GM19023 (cell line): Measurements from ENCODE around the gene IKZF3.
"Not testable (repeated sequence)": the region's sequence is repeated elsewhere in the genome, so short reads cannot be mapped to it uniquely, and the experiment has no call there.

Experiments used
- ATAC-seq: cut with Tn5 transposase; IDR thresholded peaks from one replicate; pipeline ENCODE4 v1.9.1; 2021; ENCODE audit warnings: mild to moderate bottlenecking, moderate library complexity; ENCODE audit not compliant: unreplicated experiment

Gene IKZF3

DNA sequence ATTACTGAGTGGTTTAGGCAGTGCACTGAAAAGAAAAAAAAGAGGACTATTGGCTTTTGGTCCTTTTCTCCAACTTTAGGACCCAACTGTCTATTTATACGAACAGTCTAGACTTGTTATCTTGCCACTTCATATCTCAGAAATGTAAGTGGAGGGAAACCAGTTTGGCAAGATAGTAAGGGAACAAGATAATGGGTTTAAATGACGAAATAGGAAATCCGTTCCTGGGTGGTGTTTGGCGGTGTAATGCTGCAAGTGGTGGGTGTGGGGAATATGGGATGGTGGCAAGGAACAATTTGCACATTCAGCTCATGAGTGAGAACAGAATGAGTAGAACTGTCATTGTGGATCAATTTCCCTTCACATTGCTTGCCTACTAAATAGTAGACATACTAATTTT is 81.6 kb downstream of the IKZF3 start:
- no peak for ATAC-seq

DNA sequence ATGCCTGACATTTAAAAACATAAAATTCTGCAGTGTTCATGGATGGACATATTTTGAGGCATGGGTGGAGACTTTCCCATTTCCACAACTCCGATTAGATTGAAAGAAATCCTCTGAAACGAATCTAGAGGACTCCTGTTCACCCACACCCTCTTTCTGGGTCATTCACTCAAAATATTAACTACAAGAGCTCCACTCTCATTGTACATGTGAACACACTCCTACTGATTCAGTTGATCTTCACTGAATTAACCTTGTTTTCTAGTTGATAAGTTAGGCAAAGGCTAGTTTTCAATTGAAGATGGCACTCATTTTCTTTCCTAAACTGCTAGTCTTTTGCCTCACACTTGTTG is 82.3 kb downstream of the IKZF3 start:
- no peak for ATAC-seq

DNA sequence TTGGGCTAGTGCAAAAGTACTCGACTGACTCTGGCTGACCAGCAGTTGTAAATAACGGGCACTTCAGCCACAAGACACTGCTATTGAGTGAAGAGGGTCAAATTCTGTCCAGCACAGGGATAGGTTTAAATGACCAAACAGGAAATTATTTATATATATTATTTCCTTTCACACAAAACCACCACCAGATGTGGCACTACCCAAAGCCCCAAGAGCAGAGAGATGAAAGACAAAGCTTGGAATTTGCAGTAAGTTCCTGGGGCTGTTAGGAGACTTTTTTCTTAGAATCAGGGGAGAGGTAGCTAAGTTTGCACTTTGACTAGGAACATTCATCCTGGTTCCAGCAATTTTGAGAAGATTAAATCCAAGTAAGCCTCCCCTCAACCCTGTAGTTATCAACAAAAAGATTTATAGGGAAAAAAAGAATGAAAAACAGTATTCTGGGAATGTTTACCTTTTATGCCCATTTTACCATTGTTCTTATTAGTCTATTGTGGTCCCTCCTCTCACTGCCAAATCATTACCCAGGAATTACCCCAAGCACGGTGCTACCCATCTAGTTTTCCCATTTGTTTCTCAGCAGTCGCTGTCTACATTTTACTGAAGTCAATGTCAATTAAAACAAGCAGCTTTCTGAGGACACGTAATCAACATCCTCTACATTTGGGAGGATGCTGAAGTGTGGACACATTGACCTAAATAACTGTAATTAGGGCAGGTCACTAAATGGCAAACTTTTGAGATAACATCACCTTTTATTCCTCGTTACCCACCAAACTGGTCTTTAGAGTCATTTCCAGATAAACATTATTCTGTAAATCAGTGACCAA is 82.9 kb downstream of the IKZF3 start:
- no peak for ATAC-seq

DNA sequence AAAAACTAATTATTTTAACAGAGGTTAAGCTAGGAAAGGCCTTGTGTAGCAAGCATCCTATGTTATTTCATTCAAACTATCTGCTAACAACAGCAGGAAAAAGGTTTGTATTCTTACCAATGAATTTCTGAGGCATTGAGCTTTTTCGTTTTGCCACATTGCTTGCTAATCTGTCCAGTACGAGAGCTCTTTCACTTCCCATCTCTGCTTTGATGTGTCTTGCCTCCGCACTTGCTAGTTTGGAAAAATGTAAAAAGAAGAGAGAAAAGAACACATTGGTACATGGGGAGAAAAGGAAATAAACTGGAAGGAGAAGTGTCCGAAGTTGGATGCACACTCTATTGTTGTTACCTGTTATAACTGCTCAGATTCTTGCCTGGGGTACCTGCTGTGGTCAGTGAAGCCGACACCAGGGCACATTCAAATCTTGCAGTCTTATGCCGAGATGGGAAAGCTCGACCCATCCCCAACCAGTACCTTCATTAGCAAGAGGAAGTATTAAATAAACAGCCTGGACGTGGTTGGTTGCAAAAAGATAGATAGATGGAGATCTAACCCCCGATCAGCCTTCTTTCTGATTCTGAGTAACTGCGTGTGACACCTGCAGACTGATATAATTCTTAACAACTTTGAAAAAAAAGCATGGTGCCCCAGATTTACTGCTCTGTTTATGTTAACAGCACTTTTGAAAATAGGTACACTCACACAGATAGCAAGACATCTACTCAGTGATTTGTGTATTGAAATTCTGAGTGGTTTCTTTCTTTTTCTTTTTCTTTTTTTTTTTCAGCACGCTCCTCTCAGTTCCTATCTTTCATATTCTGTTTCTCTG is 86.4 kb downstream of the IKZF3 start:
- ATAC-seq, result peak; percentile 60

DNA sequence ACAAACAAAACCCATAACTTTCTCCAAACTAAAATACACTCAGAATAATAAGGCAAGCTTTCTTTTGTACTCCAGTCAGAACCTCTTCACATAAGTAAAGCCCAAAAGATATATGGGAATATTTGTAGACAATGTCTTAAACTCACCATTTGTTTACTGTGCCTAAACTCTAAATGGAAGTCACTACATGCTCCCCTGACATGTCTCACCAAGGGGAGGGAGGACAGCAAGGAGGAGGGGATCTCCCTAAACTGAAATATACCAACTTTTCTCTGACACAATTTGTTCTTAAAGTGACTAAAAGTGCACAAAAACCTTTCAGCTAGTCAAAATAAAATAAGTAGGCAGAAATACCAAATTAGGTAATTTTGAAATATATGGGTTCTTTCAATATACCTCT is 87.9 kb downstream of the IKZF3 start:
- ATAC-seq, result no peak

DNA sequence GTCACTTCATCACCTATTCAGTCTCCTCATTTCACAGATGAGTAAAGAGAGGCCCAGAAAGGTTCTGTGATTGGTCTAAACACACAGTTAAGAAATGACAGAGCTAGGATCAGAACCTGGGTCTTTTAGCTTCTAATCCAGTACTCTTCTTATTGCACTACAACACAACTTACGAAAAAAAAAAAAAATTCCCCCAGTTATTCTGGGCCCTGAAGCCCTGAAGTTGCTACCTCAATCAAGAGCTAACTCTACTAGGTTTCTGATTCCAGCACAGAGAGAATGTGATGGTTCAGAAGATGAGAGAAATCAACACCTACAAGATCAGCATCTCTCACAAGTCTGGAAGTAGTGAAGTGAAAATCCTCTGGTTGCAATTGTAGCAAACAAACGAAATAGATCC is 89.1 kb downstream of the IKZF3 start:
- no peak for ATAC-seq

DNA sequence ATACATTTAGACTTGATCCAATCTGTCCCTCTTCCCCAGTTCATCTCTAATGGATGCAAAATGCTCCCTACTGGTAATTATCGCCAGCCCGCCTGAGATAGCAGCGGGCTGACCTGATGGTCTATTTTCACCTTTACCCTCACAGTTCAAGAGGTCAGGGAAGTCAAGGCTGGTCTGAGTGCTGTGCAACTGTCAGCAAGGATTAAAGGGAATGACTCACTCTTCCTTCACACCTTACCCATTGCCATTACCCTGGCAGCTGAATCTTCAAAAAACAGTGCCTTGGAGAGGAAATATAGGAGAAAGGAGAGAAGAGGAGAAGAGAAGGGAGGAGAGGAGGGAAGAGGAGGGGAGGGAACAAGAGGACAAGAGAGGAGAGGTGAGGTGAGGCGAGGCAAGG is 90.1 kb downstream of the IKZF3 start:
- ATAC-seq, result no peak

DNA sequence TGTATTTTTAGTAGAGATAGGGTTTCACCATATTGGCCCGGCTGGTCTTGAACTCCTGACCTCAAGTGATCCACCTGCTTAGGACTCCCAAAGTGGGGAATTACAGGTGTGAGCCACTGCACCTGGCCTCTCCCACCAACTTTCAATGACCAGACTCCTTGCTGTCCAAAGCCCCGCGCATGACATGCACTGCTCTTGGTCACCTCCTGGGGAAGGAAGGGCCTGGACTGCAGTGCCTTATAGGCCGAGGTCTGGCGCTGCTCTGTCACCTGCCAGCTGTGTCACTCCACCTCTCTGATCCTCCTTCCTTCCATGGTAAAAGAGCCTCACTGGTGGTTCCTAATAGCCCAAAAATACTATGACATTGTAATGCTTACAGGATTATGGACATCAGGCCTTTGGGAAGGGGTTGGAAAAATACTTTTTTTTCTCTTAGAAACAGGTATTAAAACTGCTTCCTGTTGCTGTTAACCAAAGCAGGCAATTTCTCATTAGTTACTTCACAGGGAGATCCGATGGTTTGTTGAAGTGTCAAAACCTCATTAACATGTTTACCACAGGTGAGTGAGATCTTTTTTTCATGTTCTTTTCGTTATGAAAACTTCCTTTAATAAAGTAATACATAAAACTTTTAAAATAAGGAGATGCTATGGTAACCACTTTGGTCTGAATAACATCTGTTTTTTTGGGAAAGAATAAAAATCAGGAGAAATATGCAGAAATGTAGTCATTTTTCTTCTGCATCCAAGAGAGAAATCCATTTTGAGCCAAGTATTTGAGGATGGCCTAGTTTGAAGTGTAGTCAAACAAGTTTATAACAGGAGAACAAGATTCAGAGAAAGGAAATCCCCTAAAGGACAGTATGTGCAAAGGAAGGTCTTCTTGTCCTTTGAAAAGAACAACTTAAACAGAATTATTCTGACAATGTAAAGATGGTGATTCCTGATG is 90.9 kb downstream of the IKZF3 start:
- no peak for ATAC-seq

DNA sequence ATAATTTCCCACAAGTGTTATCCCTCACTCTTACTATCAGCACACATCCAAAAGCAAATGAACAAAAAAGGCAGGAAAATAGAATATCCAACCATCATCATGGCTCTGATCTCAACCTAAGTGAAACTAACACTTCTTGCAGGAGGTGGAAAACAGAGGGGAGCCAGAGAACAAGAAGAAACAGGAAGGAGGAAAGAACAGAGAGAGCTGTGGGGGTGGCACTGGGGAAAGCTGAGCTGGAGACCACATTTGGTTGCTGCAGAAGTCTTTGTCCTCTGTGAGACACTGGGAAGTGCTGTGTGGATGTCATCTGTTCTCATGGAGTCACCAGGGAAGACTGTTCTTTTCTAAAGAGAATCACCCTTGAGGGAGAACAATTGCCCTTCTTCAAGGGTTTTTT is 91.7 kb downstream of the IKZF3 start:
- ATAC-seq, result no peak

DNA sequence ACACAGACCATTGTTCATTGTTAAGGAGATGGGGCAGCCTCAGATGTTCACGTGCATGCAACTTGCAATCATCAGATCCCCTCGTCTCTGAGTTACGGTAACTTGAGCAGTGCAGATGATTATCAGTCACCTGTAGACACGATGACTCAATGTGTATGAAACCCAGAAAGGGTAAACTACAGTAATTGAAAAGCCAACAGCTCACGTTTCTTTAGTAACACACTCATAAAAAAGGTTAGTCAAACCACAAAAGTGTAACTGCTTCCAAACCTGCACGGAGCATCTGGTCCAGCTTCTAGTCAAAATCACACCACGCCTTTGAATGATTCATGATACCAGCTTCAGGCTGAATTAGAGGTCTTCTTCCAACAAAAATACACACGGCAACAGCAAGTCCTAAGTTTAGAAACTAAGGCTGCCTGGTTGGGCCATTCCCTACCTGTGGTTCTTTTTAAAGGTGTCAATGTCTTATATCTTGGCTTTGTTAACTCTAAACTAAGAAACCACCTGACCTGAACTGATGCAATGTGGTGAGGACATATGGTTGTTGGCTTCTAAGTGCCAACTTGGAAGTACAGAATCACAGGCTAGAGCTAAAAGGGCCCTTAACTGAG is 94.0 kb downstream of the IKZF3 start:
- peak; percentile 51 for ATAC-seq

DNA sequence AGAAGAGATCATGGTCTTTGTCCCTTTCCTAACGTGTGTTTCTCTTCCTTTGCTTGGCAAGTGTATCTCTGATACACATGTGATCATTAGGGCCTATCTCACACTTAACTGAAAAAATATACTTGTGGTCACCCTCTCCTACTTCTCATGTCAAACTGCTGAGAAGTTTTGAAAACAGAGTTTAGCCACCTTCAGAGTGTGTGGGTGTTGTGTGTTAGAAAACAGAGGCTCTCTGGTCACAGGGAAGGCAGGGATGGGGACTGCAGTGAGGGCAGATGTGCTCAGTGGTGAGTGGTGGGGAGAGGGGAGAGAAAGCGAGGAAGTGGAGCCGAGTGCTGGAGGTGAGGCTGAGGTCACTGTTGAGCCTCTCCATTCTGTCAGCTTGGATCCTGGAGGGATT is 97.0 kb downstream of the IKZF3 start:
- no peak for ATAC-seq

DNA sequence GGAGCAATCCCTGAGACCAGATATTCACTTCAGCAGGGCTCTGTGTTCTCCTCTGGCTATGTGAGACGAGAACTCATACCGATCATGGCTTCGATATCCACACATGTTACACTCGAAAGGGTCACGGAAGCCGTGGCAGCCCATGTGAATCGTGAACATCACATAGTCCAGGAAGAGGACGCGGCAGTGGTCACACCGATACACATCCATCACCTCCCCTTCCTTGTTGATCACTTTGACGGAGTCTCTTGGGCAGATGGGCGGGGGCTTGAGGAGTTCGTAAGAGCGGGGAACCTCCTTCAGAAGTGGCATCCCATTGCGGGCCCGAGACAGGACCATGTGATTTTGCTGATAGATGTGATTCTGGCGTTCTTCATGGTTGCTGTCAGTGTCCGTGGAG is 98.3 kb downstream of the IKZF3 start:
- ATAC-seq, result no peak

DNA sequence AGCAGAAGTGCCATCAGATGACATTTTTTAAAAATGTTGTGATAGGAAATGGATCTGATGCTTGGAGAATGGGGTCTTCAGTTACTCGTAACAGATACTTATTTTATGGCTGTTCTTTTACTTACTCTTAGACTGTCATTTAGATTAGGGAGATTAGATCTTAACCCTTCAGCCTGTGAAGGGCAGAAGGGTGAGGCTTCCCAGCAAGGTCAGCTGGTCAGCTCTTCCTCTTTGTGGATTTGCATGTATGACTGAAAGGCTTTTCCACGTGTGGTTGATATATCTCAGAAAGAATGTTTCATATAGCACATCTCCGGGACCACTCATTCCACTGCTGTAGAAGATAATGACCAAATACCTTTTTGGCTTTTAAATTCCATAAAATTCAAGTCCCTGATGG is 98.9 kb downstream of the IKZF3 start:
- no peak for ATAC-seq

DNA sequence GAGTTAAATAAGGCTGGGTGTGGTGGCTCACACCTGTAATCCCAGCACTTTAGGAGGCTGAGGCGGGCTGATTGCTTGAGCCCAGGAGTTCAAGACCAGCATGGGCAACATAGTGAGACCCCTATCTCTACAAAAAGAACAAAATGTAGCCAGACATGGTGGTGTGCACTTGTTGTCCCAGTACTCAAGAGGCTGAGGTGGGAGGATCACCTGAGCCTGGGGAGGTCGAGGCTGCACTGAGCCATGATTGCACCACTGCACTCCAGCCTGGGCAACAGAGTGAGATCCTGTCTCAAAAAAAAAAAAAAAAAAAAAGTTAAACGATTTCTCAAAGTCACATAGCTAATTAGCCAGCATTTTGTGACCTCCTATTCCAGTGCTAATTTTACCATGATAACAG is 99.9 kb downstream of the IKZF3 start:
- ATAC-seq, result not testable (repeated sequence)

DNA sequence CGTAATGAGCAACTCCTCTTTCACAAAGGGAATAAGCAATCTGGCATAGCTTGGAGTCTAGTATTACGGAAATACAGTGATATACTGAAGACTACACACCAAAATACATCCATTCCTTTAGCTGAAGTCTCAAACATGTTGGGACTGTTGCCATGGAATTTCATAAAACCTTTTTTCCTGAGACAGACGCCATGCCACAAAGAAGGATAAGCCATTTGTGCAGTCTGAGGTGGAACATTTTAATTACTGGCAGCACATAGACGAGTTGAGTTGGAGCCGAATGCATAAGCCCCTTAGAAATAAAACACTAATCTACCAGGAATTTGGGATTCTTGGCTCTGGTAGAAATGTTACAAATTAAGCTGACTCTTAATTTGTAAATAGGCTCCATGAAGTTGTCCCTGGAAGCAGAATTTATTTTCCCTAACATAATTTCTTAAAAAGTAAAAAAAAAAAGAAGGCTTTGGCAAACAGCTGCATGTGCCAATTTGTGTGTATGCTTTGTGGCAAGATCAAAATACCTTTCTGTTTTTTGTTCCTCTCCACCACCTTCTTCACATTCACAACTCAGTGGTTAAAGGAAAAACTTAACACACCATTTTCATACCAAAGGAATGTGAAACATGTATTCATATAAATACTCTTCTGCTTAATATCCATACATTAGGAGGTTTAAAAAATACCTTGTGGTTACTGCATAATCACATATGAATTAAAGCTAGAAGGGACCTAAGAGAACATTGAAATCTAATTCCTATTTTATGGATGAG is 100.9 kb downstream of the IKZF3 start:
- no peak for ATAC-seq

DNA sequence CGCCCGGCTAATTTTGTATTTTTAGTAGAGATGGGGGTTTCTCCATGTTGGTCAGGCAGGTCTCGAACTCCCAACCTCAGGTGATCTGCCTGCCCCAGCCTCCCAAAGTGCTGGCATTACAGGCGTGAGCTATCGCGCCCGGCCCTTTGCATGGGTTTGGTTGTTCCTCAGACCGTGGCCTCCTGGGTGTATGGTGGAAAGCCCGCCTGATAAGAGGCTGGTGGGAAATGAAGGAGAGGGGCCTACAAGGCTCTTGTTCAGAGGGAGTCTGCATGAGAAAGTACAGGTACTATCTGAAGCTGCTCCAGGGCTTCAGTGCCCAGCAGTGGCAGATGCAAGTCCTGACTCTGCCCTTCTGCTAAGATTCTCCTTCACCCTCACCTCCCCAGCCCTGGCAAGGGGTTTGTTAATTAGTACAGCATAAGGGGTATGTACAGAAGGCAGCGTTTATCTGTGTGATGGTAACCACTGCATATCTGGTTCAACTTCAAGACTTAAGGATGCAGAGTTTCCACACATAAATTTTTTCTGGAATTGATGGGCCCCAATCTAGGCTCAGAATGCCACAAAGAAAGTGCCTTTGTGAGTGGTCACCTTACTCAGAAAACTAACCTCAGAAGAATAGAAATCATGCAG is 102.1 kb downstream of the IKZF3 start:
- ATAC-seq, result no peak

DNA sequence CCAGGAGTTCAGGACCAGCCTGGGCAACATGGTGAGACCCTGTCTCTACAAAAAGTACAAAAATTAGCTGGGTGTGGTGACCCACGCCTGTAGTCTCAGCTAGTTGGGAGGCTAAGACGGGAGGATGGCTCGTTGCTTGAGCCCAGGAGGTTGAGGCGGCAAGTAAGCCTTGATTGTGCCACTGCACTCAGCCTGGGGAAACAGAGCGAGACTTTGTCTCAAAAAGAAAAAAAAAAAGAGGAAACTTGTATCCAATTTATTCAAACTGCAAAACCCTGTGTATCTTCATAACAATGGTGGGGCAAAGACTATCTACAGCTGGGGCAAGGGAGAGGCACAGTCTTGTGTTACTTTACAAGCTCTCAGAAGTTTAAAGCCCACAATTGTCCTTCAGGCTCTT is 104.9 kb downstream of the IKZF3 start:
- no peak for ATAC-seq

DNA sequence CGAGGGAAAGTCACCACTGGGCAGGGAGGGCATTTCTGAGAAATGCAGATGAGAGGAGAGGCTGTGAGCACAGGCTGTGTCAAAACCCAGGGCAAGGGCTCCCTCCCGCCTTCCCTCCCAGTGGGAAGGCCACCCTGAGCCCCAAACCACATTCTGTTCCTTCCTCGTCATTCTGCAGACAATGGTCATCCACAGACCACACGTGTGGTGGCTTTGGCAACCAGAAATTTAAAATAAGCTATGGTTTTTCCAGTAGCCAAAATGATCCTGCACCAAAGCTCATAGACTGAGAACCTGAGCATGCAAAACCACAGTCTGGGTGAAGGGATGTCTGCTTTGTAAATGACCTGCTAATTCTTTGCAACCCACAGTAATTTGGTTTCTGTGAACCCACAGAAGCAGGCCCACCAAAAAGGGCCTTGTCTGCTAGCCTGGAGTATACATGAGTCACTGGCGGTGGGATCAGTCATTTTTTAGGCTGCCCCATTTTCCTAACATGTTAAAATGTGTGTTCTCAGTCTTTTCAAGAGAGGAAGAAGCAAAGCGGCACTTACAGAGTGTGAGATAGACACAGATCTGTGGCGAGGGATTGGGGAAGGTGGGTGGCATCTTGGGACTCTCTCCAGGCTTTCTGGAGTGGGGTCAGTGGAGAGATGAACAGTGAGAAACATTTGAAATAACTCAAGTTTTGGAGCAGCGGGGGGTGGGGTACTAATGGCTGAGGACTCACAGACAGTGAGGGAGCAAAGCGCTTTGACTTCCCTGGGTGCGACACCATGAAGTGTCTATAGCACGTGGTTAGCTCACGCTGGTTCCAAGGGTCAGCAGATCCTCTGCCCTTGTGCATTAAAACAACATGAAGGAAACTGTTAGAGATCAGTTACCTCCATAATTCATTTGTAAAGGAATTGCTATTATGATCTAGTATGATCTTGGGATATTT is 105.9 kb downstream of the IKZF3 start:
- no peak for ATAC-seq
